Caco-2 (cell line): ENCODE results near the gene RDH11. TPM values are rescaled to one million over a fixed set of nuclear protein-coding genes. Genes with fewer than 3 reads are reported as not detected.

Source experiments
- BruUV-seq: library from RNA; stranded (reverse); fragments of 400-500 nt; replicated peaks from 2 replicates; lab custom pipeline; 2021; lab: Mats Ljungman, UMichigan
- CTCF ChIA-PET: fragments of 300-600 bp; sonication (Branson Sonifier 250); formaldehyde crosslinking; loops from one replicate; lab custom pipeline; 2022; ENCODE audit warnings: antibody characterized with exemption; lab: Charles Lee
- POLR2A ChIA-PET: fragments of 300-600 bp; sonication (Branson Sonifier 250); formaldehyde crosslinking; loops from one replicate; lab custom pipeline; 2022; ENCODE audit warnings: antibody characterized with exemption; lab: Charles Lee
- DNase-seq, 2 experiments: peaks; one replicate each; pipeline versions ENCODE4 v3.0.0 to v3.0.0-alpha.2; 2020 to 2022
- H3K27me3 ChIP-seq: replicated peaks from 2 replicates; pipeline ENCODE4 v1.6.0; 2011; ENCODE audit warnings: low read length; ENCODE audit not compliant: control insufficient read depth, insufficient read depth
- H3K36me3 ChIP-seq: 2 replicates; pipeline ENCODE4 v1.5.1; 2011; ENCODE audit warnings: low read length; ENCODE audit not compliant: control insufficient read depth, insufficient read depth
- H3K4me1 ChIP-seq: fragments of 250-450 bp; sonication (Bioruptor Pico); 2 replicates; pipeline ENCODE4 v1.5.1; 2020; ENCODE audit warnings: mild to moderate bottlenecking
- H3K4me3 ChIP-seq: 2 replicates; pipeline ENCODE4 v1.5.1; 2011; ENCODE audit warnings: low read depth, mild to moderate bottlenecking, control low read depth, low read length
- H3K9me3 ChIP-seq: fragments of 250-450 bp; sonication (Bioruptor Pico); 2 replicates; pipeline ENCODE4 v1.5.1; 2020; ENCODE audit warnings: mild to moderate bottlenecking, moderate library complexity
- H3K27ac Mint-ChIP-seq: one replicate; pipeline ENCODE4 v1.8.0; 2022; ENCODE audit warnings: mixed read lengths; ENCODE audit not compliant: unreplicated experiment
- H3K27me3 Mint-ChIP-seq: one replicate; pipeline ENCODE4 v1.8.0; 2022; ENCODE audit warnings: mixed read lengths; ENCODE audit not compliant: insufficient read depth, unreplicated experiment
- H3K36me3 Mint-ChIP-seq: one replicate; pipeline ENCODE4 v1.8.0; 2022; ENCODE audit warnings: mild to moderate bottlenecking, mixed read lengths; ENCODE audit not compliant: insufficient read depth, unreplicated experiment
- H3K4me1 Mint-ChIP-seq: one replicate; pipeline ENCODE4 v1.8.0; 2022; ENCODE audit warnings: low read depth, mixed read lengths; ENCODE audit not compliant: unreplicated experiment
- H3K4me3 Mint-ChIP-seq: one replicate; pipeline ENCODE4 v1.8.0; 2022; ENCODE audit warnings: mild to moderate bottlenecking, moderate library complexity, mixed read lengths; ENCODE audit not compliant: unreplicated experiment
- H3K9me3 Mint-ChIP-seq: one replicate; pipeline ENCODE4 v1.8.0; 2022; ENCODE audit warnings: mixed read lengths; ENCODE audit not compliant: unreplicated experiment
- CTCF ChIP-seq, 2 experiments: fragments of 200-600 bp in 1 of 2; IDR thresholded peaks; 1 replicate in 1 of 2; 2 replicates in 1 of 2; pipeline versions ENCODE4 v1.5.1 to v1.8.0; 2011 to 2022; ENCODE audit warnings: antibody characterized with exemption in 1 of 2, control low read depth in 1 of 2, inconsistent platforms in 1 of 2, low read depth in 1 of 2, low read length in 1 of 2, mild to moderate bottlenecking in 1 of 2, moderate library complexity in 1 of 2; ENCODE audit not compliant: insufficient read depth in 1 of 2, severe bottlenecking in 1 of 2, unreplicated experiment in 1 of 2
- intact Hi-C: fragments of 100-400 bp; cut with micrococcal nuclease; formaldehyde crosslinking; loops from one replicate; pipeline ENCODE4 v1.10.0; 2022; ENCODE audit not compliant: unreplicated experiment
- total RNA-seq: library from RNA; stranded (reverse); gene quantifications from 2 replicates; pipeline ENCODE4 v1.2.3, GENCODE V29; 2022

The RDH11 gene
- total RNA-seq, 1 experiment from 2014 or later, result 83.1 TPM

DNA sequence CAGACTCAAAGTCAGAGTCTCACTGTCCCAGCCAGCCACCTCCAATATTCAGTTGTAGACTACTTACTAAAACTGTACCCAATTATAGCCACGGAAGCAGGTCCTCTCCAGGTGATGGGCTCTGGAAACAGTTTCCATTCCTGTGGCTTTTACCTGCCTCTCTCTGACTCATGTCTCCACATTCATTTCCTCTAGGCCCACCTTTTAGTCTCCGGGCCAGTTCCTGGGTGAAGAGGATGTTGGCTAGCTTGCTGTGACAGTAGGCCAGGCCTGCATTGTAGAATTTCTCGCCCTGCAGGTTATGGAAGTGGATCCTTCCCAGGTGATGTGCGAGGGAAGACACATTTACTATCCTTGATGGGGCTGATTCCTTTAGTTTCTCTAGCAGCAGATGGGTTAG, 5.6 kb downstream of the RDH11 start:
- TF ChIP-seq CTCF (IDR thresholded peaks at IDR 0.05; ENCODE audit: insufficient read depth in 1 of 2, low read depth in 1 of 2, low read length in 1 of 2, severe bottlenecking in 1 of 2, unreplicated experiment in 1 of 2), result no peak
- Histone ChIP-seq H3K36me3 (peaks cover 1% of the 10 kb centered on the region), H3K9me3 (no peaks in the 10 kb centered on the region), H3K4me1 (0 out of 2 replicates have a peak, but pooled peaks cover 7% of the 10 kb centered on the region), H3K27me3 (no peaks in the 10 kb centered on the region), H3K4me3 (no peak overlapping the region)
- peaks cover 79% of the 10 kb centered on the region for H3K36me3 Mint-ChIP-seq
- intact Hi-C loops, result no loop called here
- H3K27me3 Mint-ChIP-seq, result no peaks in the 10 kb centered on the region
- ChIA-PET CTCF (no interaction called here), POLR2A (no interaction called here)
- DNase-seq, result no peak
- no peaks in the 10 kb centered on the region for H3K9me3 Mint-ChIP-seq
- H3K4me1 Mint-ChIP-seq, result peaks cover 6% of the 10 kb centered on the region
- BruUV-seq, result no TSS peak
- no peak overlapping the region for H3K4me3 Mint-ChIP-seq
- H3K27ac Mint-ChIP-seq, result no peak overlapping the region

DNA sequence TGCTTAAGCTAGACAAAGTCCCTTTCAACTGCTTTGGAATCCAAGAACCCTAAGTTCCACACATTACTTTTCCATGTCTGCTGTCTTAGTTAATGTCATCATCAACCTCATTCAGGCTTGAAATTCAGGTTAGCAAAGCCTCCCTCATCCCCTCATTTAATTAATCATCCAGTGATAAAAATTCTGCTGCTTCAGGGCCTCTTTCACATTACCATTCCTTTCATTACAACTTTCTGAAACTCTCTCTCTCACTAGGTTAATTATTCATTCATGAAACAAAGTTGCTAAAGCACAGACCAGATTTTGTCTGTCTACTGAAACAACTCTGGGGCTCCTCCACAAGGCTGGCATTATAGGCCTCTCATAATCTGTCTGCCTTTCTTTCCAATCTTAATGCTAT, 11.7 kb downstream of the RDH11 start:
- no peaks in the 10 kb centered on the region for H3K9me3 Mint-ChIP-seq
- Histone ChIP-seq H3K36me3 (peaks cover 1% of the 10 kb centered on the region; the same call in 1 of the 2 replicates), H3K4me1 (no peaks in the 10 kb centered on the region), H3K9me3 (no peaks in the 10 kb centered on the region), H3K27me3 (no peaks in the 10 kb centered on the region), H3K4me3 (no peak overlapping the region)
- no peak for DNase-seq
- no peak for TF ChIP-seq CTCF (IDR thresholded peaks at IDR 0.05; ENCODE audit: insufficient read depth in 1 of 2, low read depth in 1 of 2, low read length in 1 of 2, severe bottlenecking in 1 of 2, unreplicated experiment in 1 of 2)
- H3K27me3 Mint-ChIP-seq, result no peaks in the 10 kb centered on the region
- ChIA-PET CTCF (no interaction called here), POLR2A (no interaction called here)
- H3K4me1 Mint-ChIP-seq, result no peaks in the 10 kb centered on the region
- no peak overlapping the region for H3K27ac Mint-ChIP-seq
- H3K4me3 Mint-ChIP-seq, result no peak overlapping the region
- H3K36me3 Mint-ChIP-seq, result peaks cover 58% of the 10 kb centered on the region
- intact Hi-C loops, result no loop called here
- no TSS peak for BruUV-seq

GRCh38 chr14:67680941-67681340, 14.6 kb downstream of the RDH11 start:
- peaks cover 6% of the 10 kb centered on the region for H3K4me1 Mint-ChIP-seq
- POLR2A ChIA-PET, result interaction anchor here (0.5 kb wide), 1 partner anchor 19 kb away, joined by 9 read pairs; no protein-coding TSS in a partner anchor
- CTCF ChIA-PET, result no interaction called here
- H3K27ac Mint-ChIP-seq, result no peak overlapping the region
- Histone ChIP-seq H3K27me3 (no peaks in the 10 kb centered on the region), H3K4me1 (no peaks in the 10 kb centered on the region), H3K4me3 (no peak overlapping the region), H3K9me3 (no peaks in the 10 kb centered on the region), H3K36me3 (peaks cover 1% of the 10 kb centered on the region; the same call in 1 of the 2 replicates)
- no peak for TF ChIP-seq CTCF (IDR thresholded peaks at IDR 0.05; ENCODE audit: insufficient read depth in 1 of 2, low read depth in 1 of 2, low read length in 1 of 2, severe bottlenecking in 1 of 2, unreplicated experiment in 1 of 2)
- H3K4me3 Mint-ChIP-seq, result no peak overlapping the region
- H3K9me3 Mint-ChIP-seq, result no peaks in the 10 kb centered on the region
- peaks cover 47% of the 10 kb centered on the region for H3K36me3 Mint-ChIP-seq
- no peak for DNase-seq
- H3K27me3 Mint-ChIP-seq, result no peaks in the 10 kb centered on the region
- intact Hi-C loops, result no loop called here
- no TSS peak for BruUV-seq
